G401 (cell line): Measurements from ENCODE around the gene SCN8A. TPM values are rescaled to one million over a fixed set of nuclear protein-coding genes. Genes with fewer than 3 reads are reported as not detected.
A peak's percentile ranks its signal among the peaks of the same experiment; 100 is the strongest.

Experiments
- DNase-seq: peaks from one replicate; pipeline ENCODE4 v3.0.0-alpha.2; 2015; ENCODE audit warnings: low spot score
- in situ Hi-C: cut with HindIII; loops from 2 replicates; pipeline ENCODE4 v1.10.0; 2016; ENCODE audit warnings: low sequenced_read_pairs, mixed read lengths
- total RNA-seq: library from RNA; depleted of rRNA; stranded (reverse); fragments of >200 nt; shearing (Covaris generic); gene quantifications from 2 replicates; pipeline ENCODE4 v1.2.3, GENCODE V29; 2014

Gene SCN8A
- total RNA-seq, 1 experiment from 2014 or later = 1.2 TPM

DNA sequence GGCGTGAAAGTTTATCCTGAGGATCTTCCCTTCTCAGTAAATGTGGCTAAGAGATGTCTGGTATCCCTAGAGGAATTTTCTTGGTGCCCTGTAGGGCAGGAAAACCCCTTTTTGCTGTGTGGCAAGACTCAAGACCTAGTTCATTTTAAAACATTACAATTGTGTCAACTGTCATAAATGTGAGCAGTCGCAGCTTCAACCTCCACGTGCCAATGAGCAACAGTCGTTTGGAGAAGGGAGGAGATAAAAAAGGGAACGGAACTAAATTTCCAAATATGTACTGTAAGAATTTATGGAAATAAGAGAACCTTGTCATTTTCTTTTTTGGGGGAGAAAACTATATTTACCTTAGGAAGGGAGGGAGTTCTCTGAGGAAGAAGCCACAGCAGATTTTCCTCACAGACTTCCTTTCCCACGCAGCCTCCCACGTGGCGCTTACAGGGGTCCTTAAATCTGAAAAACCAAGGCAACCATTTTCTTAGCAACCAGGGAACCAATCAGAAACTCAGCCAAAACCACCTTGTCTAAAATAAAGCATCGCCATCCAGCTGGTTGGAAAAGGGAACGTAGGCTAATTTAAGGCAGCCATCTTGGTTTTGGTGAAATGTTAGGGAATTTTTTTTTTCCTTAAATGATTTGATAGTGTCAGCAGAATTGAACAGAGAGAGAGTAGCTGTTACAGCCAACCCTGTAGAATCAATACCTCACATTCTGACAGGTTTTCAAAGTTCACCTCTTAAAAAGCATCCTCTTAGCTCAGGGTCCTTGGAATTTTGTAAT is 158.4 kb downstream of the SCN8A start:
- in situ Hi-C loops = no loop called here
- no peak for DNase-seq

DNA sequence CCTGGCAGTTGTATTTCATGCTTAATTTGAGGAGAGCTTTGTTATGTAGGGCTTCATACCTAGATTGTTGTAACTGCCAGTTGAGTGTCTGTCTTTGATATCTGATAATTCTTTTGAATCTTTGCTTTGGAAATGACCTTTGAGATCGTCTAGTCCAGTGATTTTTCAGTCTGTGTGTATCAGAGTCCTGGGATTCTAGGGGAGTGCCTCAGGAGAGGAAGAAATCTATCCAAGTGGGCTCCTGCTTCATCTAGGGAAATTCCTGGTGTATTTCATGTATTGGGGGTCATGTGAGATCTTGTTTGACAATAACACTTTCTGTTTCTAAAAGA is 158.9 kb downstream of the SCN8A start:
- no peak for DNase-seq
- in situ Hi-C loops = loop anchor here (10.0 kb wide), 1 partner anchor 65 kb away; no protein-coding TSS in a partner anchor

DNA sequence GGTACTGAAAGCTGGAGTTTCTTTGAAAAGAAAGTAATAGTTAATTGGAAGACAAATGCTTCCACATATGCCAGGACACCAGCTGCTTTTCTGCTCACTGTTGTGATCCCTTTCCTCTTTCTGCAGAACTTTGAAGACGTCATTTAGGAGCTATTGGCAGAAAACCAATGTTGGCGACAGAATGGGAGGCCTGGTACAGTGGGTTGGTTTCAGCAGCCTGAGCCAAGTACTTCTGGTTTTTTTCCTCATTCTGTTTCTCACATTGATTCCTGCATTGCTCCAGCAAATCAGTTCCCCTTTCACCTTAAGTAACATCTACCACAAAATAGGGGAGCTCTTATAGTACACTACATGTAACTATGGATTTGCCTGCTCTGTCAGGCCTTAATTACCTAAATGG is 160.6 kb downstream of the SCN8A start:
- in situ Hi-C loops = loop anchor here (10.0 kb wide), 1 partner anchor 67 kb away; no protein-coding TSS in a partner anchor
- peak; percentile 82 for DNase-seq

DNA sequence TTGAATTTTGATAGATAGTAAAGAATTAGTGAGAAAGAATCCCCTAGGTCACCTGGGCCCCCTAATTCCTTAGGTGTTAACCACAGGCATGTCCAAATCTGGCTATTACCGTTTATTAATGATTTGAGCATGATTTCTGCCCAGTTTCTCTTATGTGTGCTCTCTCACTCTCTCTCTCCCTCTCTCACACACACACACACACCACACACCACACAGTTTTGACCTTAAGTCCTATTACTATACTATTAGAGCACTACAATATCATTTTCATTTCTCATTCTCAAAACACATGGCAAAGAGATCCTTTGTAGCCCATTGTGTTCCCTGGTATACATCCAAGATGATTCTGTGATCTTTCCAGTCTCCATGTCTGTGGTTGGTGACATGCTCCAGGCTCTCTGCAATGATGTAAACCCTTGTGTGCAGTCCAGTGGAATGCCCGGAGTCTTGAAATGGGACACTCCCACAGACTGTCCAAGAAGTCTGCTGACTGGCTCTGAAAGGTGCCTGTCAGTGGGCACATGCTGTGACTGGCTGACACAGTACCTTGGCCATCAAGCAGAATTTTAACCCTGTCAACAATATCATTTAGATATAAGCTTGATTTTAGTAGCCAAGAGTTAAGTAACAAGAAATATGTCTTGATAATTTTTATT is 161.3 kb downstream of the SCN8A start:
- DNase-seq = peak; percentile 85
- in situ Hi-C loops = loop anchor here (10.0 kb wide), 1 partner anchor 68 kb away; no protein-coding TSS in a partner anchor

DNA sequence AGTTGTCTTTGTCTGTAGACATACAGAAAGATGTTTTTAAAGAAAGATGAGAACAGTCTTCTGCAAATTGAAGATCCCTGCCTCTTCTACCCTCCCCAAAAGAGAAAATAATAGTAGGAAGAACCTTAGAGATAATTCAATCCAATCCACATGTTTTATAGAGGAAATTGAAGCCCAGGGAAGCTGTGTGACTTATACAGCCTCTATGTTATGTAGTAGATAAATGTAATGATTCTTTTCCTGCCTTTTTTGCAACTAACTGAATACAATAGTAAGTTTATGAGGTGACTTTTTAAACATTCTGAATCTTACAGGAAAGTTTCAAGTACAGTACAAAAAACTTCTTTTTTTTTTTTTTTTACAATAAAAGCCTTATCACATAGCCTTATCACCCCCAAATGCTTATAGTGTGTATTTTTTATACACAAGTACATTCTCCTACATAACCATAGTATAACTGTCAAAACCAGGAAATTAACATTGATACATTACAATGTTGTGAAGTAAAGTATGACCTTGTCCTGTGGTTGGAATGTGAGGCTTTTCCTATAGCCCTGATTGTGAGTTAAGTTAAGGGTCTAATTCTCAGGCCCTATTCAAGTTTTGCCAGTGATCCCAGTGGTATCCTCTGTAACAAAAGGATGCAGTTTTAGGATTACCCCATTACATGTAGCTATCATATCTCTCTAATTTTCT is 163.1 kb downstream of the SCN8A start:
- in situ Hi-C loops = loop anchor here (10.0 kb wide), 1 partner anchor 69 kb away; no protein-coding TSS in a partner anchor
- DNase-seq = no peak

DNA sequence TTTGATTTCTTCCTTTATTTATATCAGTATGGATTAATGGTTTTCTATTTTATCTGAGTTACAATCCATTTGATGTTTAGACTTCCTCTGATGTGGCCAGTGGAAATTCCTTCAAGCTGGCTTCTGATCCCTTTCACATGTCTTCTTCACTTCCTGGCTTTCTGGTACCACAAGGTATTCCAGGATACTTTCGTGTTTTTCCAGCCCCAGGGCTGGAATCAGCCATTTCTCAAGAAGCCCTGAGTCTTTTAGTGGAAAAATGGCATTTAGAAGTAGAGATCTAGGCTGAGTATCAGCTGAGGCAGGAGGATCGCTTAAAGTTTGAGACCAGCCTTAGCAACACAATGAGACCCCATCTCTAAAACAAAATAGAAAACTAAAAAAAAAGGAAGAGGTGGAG is 164.2 kb downstream of the SCN8A start:
- no peak for DNase-seq
- in situ Hi-C loops = loop anchor here (10.0 kb wide), 1 partner anchor 70 kb away; no protein-coding TSS in a partner anchor

DNA sequence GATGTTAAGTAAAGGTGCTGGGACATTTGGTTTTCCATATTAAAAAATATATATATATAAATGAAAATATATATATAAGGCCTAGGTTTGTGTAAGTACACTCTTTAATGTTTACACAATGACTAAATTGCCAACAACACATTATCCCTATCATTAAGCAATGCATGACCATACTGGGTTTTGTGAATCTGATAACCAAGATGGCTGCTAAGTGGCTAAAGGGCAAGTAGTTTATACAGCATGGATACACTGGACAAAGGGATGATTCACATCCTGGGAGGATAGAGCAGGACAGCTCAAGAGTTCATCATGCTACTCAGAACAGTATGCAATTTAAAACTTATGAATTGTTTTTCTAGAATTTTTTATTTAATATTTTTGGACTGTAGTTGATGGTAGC is 168.1 kb downstream of the SCN8A start:
- DNase-seq = no peak
- in situ Hi-C loops = loop anchor here (10.0 kb wide), 1 partner anchor 74 kb away; no protein-coding TSS in a partner anchor

DNA sequence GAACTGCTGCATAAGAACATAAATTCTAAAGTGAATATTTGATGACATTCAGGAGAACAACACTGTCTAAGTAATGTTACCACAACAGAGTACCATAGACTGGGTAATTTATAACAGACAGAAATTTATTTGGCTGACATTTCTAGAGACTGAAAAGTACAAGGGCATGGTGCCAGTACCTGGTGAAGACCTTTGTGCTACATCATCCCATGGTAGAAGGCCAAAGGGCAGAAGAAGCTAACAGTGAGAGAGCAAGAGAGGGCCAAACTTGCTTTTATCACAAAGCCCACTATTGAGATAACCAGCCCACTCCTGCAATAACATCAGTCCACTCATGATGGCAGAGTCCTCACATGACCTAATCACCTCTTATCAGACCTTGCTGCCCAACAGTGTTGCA is 168.7 kb downstream of the SCN8A start:
- in situ Hi-C loops = loop anchor here (10.0 kb wide), 1 partner anchor 75 kb away; no protein-coding TSS in a partner anchor
- DNase-seq = no peak

DNA sequence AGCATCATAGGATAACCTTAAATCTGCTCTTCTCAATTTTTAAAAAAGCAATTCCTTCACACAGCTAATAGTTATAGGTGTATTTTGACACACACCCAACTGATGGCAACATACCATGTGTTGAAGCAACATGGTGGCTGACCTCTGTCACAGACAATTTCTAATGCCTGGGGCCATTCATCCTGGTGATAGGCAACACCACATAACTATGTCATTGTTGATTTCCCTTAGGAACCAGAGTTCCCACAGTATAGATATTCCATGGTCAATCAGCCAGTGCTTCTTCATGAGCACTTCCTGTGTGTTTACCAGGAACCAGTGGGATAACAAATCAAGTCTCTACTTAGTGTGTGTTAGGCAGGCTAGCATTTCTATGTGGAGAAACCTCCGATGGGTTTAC is 169.2 kb downstream of the SCN8A start:
- no peak for DNase-seq

DNA sequence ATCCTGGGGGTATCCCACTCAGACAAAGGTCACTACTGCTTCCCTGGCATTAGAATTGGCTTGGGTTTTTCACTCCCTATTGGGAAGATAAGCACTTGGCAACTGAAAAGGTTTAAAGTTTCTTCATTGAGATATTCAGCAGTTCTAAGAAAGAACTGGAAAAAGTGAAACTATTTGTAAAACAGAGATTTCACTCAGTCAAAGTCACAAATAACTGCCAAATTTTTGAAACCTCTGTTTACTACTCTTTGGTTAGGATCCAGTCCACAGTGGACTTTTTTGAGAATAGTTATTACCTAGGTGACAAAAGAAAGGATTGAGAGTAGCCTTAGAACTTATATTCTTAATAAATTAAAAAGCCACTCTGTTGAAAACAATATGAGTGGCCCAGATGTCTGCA is 172.7 kb downstream of the SCN8A start:
- in situ Hi-C loops = no loop called here
- DNase-seq = no peak

More for the DNA sequence above, 169.2 kb downstream of the SCN8A start:
- in situ Hi-C loops = no loop called here

DNA sequence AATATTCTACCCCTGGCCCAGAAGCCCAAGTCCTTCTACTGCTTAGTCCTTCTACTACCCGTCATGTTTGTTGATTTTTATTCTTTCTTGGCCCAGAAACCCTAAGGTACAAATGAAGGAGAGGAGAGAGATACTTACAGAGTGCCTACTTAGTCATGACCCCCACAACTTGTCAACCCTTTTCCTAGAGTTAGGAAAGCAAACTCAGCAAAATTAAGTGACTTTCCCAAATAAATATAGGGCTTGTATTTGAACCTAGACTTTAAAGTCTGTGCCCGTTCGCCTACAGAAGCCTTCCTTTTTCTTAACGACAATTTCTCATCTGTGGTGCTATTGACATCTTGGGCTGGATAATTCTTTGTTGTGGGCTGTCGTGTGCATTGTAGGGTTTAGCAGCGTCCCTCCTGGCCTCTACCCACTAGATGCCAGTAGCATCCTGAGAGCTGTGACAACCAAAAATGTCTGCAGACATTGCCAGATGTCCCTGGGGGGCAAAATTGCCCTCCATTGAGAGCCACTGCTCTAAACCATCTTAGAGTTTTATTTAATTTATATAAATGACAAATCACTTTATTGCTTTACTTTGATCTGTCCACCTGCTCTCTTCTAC is 175.1 kb downstream of the SCN8A start:
- in situ Hi-C loops = no loop called here
- no peak for DNase-seq

DNA sequence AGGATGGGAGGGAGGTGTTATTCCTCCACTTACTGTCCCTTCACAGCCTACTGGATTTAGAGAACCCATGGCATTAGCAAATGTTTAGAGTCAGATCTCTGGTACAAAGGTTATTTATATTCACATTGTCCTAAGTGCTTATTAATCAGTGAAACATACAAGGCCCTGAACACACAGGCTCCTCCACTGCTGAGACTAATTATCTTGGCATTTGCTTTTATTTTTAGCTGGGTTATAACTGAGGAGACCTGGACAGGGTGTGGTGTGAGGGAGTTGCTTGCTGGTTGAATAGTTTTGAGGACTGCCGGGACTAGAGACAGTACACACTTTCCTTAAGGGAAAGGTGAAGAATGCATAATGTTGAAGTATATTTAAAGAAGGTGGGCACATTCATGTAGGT is 180.0 kb downstream of the SCN8A start:
- in situ Hi-C loops = no loop called here
- DNase-seq = no peak

DNA sequence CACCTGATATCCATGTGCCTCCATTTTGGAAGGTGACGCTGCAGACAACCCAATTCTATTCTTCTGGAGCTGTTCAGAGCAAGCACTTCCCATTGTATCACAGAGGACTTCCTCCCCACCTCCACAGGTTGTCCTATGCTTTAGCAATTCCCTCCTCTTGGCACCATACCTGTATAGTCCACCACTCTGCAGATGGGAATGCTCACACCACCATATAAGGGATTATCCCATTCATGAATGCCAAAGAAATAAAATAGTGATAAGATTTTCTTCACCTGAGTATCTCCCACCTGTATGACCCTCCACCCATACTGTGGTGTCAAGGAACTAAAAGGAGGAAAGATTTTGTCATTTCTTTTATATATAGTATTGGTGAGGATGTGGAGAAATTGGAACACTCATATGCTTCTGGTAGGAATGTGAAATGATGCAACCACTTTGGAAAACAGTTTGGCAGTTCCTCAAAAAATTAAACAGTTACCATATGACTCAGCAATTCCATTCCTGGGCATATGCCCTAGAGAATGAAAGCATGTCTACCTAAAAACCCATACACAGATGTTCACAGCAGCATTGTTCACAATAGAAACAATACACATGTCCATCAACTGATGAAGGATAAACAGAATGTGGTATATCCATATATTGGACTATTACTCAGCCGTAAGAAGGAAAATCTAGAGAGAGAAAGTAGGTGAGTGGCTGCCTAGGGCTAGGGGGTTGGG is 182.3 kb downstream of the SCN8A start:
- in situ Hi-C loops = no loop called here
- DNase-seq = no peak

DNA sequence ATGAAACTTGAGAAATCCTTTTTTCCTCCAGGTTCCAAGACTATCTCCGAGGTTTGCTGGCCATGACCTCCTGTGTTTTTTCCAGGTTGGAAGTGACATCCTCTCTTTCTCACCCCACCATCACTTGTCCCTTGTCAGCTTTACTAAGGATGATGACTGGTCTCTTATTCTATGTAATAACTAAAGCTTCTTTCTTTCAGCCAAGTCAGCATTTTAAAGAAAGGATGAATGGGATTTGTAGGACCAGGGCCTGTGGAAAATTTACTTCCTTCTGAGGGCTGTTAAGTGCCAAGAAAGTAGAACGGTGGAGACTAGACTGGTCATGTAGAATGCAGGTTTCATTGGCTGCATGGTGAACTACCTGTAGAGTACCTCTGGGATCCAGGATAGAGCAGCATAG is 183.9 kb downstream of the SCN8A start:
- DNase-seq = no peak

DNA sequence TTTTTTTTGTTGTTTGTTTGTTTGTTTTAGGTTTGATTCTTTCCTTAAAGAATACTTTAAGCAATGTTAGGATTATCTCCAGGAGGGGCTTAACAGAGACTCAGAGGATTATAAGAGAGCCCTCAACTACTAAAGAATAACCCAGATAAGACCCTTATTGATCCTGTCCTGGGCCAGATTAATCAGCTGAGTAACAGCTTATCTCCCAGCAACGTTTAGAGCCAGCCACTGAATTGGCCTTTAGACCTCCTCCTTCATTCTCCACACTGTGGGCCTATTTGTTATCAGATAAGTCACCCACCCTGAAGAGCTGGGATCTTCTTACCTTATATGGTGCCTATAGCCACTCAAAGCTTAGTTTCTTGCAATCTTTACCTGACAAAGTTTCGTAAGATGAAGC is 186.4 kb downstream of the SCN8A start:
- in situ Hi-C loops = no loop called here
- DNase-seq = no peak

More for the DNA sequence above, 183.9 kb downstream of the SCN8A start:
- in situ Hi-C loops = no loop called here

DNA sequence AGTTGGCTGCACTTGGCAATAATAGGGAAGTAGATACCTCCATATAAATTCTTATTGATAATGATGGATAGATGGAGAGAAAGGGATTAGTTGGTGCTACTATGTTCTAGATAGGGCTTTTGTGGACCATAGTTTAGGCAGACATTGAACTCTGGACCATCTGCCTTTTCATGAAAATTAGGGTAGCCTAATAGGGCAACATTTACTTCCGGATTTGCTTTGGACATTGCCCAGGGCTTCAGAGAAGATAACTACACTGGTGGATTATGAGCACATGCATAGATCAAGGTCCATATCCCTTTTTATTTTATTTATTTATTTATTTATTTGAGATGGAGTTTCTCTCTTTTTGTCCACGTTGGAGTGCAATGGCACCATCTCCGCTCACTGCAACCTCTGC is 186.9 kb downstream of the SCN8A start:
- no peak for DNase-seq
- in situ Hi-C loops = no loop called here

DNA sequence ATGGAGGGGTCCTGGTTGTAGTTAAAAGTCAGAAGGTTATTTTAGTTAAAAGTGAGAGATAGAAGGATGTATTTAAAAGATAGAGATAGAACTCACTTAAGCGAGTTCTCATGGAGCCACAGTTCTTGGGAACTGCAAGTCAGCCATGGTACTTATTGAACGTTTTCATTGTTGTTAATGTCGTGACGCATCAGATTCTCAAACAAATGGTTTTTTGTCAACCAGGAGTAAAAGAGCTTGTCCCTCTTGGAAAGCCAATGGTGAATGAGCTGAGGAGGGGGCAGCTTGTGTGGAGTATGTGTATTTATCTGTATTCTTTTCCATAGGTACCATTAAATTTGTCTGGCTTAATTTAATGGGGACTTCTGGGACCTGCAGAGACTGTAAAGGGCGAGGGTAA is 188.8 kb downstream of the SCN8A start:
- no peak for DNase-seq
- in situ Hi-C loops = no loop called here

DNA sequence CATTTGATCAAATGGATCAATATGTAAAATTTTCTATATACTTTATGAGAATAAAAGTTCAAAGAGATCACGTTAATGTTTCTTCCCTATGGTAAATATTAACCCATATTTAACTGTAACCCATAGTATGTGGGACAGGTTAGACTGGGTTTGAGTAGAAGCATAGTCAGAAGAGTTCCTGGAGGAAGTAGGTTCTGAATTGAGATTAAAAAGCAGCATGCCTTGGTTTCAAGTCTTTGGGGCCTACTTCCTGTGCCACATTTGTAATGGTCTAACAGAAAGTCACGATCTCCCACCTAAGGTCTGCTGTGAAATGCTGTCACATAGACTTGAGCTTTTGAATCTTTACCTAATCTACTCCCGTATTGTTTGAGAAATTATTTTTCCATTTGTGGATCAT is 193.7 kb downstream of the SCN8A start:
- no peak for DNase-seq
- in situ Hi-C loops = no loop called here

DNA sequence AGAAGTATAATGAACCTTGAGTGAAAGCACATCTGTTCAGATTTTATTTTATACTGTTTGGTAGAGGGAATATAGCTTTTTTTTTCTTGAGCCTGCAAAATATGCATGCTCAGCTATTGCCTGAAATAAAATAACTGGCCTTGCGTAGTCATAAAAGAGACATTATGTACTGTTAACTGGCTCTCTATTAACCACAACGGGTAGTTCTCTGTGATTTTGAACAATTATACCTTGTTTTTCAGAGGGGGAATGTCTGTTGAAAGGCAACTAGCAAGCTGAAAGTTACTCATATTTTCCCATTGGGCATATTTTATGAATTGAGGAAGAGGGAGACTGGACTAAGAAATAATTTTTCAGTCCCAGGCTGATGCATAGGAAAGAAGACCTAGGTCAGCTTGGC is 194.9 kb downstream of the SCN8A start:
- in situ Hi-C loops = no loop called here
- no peak for DNase-seq
